Activated naive CD4-positive, alpha-beta T cell treated with anti-CD3 and anti-CD28 coated beads, Interleukin-2, amount 50 U/mL, for 72 hours (primary cell): ENCODE measurements around the gene SMARCA4. TPM values are rescaled to one million over a fixed set of nuclear protein-coding genes. Genes with fewer than 3 reads are reported as not detected.
A peak's percentile ranks its signal among the peaks of the same experiment; 100 is the strongest.

ENCODE experiments used
- ATAC-seq, 2 donors: fragments of 150-1000 bp; cut with Tn5 transposase; 2 replicates each; pipeline ENCODE4 v1.10.0; 2021; ENCODE audit warnings: mild to moderate bottlenecking in 2 of 2, moderate library complexity in 2 of 2
- DNase-seq, 2 donors: peaks; one replicate each; pipeline ENCODE4 v3.0.0; 2021 to 2022; ENCODE audit warnings: low spot score in 2 of 2
- H3K27ac Mint-ChIP-seq, 2 donors: one replicate each; pipeline ENCODE4 v1.8.0; 2022; ENCODE audit warnings: mild to moderate bottlenecking in 2 of 2, mixed read lengths in 2 of 2
- H3K36me3 Mint-ChIP-seq, 2 donors: one replicate each; pipeline ENCODE4 v1.8.0; 2022; ENCODE audit warnings: mixed read lengths in 2 of 2
- H3K9me3 Mint-ChIP-seq, 2 donors: one replicate each; pipeline ENCODE4 v1.8.0; 2022; ENCODE audit warnings: mixed read lengths in 2 of 2
- total RNA-seq, 2 donors: library from RNA; stranded (reverse); gene quantifications; one replicate each; pipeline ENCODE4 v1.2.3, GENCODE V29; 2022

The SMARCA4 gene
- total RNA-seq, 2 donors from 2014 or later: 86.8 to 99.4 TPM

DNA sequence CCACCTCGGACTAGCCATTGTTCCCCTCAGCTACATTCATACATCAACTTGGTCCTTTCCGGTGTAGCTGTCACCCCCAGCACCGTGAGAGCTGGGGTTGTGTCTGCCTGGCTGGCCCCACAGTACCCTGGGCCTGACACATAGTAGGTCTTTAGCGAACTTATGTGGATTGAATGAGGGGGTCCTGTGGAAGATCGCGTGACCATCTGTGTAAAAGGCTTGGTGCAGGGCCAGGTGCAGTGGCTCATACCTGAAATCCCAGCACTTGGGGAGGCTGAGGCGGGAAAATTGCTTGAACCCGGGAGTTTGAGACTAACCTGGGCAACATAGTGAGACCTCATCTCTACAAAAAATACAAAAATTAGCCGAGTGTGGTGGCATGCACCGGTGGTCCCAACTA lies 2.0 kb downstream of the SMARCA4 start:
- DNase-seq: no peak
- Mint-ChIP-seq H3K27ac (peak overlapping the region in 1 of 2 donors; percentile 25), H3K9me3 (no peaks in the 10 kb centered on the region), H3K36me3 (peaks cover 7 to 20% of the 10 kb centered on the region in 2 donors)
- ATAC-seq: no peak

DNA sequence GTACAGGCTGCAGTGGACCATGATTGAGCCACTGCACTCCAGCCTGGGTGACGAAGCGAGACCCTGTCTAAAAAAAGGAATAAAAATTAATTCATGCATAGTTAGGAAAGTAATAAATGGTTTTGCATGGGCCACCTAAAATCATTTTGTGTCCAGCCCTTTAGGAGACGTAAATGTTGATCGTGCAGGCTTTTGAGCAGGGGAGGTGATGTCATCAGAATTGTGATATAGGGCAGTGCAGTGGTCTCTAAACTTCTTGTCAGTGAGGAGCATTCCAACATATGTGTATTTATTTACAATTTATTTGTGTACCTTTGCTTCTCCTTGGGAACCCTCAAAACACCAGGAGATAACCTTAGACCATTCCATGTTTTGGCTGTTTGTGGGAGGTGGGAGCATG lies 3.0 kb downstream of the SMARCA4 start:
- H3K27ac Mint-ChIP-seq: peak overlapping the region; percentile 68 to 93
- ATAC-seq (no peak), DNase-seq (no peak)
- H3K9me3 Mint-ChIP-seq: no peaks in the 10 kb centered on the region
- H3K36me3 Mint-ChIP-seq: peaks cover 7 to 20% of the 10 kb centered on the region in 2 donors

DNA sequence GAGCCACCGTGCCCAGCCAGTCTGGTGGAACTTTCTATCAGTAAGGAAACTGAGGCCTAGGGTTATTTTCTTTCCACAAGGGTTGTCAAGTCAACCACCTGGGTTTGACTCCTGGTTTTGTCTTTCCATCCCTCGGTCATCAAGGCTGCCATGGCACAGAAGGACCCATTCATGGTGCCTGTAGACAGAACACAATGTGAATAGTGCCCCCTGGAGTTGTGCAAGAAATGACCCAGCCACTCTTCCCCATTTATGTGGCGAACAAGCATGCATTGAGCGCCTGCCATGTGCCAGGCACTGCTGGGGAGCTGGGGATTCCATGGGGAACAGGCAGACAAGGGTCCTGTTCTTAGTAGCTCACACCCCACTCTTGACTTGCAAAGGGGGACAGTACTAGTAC lies 4.1 kb downstream of the SMARCA4 start:
- peaks cover 7 to 16% of the 10 kb centered on the region in 2 donors for H3K36me3 Mint-ChIP-seq
- ATAC-seq (no peak), DNase-seq (no peak)
- no peak overlapping the region for H3K27ac Mint-ChIP-seq
- H3K9me3 Mint-ChIP-seq: no peaks in the 10 kb centered on the region

DNA sequence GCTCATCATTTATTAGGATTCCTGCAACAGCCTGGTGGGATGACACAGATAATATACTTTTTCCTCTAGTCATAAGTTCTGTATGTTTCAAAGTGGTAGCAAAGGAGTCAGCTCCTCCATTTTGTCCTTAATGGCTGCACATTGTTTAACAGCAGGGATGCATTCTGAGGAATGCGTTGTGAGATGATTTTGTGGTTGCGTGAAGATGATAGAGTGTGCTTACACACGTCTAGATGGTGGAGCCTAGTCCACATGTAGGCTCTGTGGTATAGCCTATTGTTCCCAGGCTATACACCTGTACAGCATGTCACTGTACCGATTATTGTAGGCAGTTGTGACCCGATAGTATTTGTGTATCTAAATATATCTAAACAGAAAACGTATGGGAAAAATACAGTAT lies 4.6 kb downstream of the SMARCA4 start:
- DNase-seq: no peak
- Mint-ChIP-seq H3K27ac (no peak overlapping the region), H3K36me3 (peaks cover 7 to 12% of the 10 kb centered on the region in 2 donors), H3K9me3 (no peaks in the 10 kb centered on the region)
- no peak for ATAC-seq

DNA sequence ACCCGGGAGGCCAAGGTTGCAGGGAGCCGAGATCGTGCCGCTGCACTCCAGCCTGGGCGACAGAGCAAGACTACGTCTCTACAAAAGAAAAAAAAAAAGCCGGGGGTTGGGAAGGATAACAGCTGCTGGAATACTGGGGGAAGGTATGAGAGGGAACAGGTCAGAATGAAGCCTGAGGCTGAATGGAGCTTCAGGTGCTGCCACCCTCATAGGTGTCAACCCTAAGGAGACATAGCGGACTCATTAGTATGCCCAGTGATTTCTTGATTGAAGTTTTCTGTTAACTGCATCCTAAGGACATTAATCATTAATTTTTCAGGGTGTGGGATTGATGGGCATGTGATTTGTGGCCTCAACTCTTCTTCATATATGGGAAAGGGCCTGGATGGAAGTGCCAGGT lies 6.0 kb downstream of the SMARCA4 start:
- ATAC-seq (no peak), DNase-seq (no peak)
- H3K27ac Mint-ChIP-seq: no peak overlapping the region
- H3K36me3 Mint-ChIP-seq: peaks cover 2 to 11% of the 10 kb centered on the region in 2 donors
- H3K9me3 Mint-ChIP-seq: no peaks in the 10 kb centered on the region

DNA sequence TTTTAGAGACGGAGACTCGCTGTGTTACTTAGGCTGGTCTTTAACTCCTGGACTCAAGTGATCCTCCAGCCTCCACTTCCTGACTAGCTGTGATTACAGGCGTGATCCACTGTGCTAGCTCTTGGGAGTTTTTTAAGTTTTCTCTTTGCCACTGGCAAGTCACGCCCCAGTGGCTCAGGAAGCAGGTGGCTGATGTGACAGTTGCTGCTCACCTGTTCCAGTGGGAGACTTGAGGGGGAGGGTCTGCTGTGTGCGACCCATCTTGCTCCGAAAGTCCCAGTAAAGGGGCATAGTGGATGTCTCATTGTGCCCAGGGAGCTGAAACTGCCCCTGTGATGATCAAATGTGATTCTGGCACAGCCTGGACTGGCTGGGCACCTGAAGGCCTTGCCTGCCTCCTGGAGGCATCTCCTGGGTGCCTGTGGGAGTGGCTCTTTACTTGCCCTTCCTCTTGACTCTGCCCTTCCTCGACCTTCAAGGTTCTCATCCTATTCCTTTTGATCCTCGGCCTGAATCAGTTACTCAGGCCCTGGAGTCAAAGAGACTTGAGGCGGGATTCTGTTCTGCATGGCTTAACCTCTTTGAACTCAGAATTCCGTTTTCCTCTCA lies 7.8 kb downstream of the SMARCA4 start:
- H3K9me3 Mint-ChIP-seq: no peaks in the 10 kb centered on the region
- ATAC-seq (no peak), DNase-seq (no peak)
- peak overlapping the region in 1 of 2 donors; percentile 81 for H3K27ac Mint-ChIP-seq
- peaks cover 0 to 5% of the 10 kb centered on the region in 2 donors for H3K36me3 Mint-ChIP-seq

DNA sequence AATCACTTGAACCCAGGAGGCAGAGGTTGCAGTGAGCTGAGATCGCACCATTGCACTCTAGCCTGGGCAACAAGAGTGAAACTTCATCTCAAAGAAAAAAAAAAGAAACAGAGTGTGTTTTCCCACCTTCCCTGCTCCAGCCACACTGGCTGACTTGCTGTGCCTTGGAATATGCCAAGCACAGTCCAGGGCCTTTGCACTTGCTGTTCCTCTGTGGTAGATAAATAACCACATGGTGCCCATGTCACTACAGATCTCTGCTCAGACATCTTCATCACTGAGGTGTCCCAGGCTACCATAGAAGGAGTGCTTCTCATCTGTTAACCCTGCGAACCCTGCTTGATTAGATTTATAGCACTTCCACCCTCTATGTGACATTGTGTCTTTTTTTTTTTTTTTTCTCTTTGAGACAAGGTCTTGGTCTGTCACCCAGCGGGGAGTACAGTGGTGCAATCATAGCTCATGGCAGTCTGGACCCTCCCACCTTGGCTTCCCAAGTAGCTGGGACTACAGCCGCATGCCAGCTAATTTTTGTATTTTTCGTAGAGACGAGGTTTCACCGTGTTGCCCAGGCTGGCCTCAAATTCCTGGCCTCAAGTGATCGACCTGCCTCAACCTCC lies 10.4 kb downstream of the SMARCA4 start:
- no peak for DNase-seq
- no peaks in the 10 kb centered on the region for H3K36me3 Mint-ChIP-seq
- H3K27ac Mint-ChIP-seq: no peak overlapping the region
- ATAC-seq: no peak
- H3K9me3 Mint-ChIP-seq: no peaks in the 10 kb centered on the region

DNA sequence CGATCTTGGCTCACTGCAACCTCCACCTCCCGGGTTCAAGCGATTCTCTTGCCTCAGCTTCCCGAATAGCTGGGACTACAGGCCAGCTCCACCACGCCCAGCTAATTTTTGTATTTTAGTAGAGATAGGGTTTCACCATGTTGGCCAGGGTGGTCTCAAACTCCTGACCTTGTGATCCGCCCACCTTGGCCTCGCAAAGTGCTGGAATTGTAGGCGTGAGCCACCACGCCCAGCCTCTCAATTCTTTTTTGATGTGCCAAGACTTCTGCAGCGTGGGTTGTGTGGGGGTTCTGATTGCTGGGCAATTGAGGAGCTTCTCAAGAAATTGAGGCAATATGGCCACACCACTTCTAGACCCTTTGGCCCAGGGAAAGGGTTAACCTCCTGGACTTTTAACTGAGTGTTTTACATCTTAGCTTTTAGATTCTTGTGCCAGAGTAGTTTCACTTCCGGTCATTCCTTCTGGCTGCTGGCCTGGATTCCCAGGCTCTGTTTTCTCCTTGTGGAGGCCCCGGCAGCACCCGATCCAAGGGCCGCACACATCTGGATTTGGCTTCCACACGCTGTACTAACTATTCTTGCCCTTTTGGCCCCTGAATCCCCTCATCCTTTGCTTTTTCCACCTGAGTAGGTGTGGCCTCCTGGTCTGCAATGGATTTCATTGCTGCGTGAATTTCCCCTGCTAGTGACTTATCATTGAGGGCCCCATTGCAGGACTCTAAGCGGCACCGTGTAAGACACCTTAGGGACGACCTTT lies 14.7 kb downstream of the SMARCA4 start:
- no peak for DNase-seq
- H3K36me3 Mint-ChIP-seq: no peaks in the 10 kb centered on the region
- no peak for ATAC-seq
- H3K27ac Mint-ChIP-seq: peak overlapping the region in 1 of 2 donors; percentile 5
- H3K9me3 Mint-ChIP-seq: no peaks in the 10 kb centered on the region

DNA sequence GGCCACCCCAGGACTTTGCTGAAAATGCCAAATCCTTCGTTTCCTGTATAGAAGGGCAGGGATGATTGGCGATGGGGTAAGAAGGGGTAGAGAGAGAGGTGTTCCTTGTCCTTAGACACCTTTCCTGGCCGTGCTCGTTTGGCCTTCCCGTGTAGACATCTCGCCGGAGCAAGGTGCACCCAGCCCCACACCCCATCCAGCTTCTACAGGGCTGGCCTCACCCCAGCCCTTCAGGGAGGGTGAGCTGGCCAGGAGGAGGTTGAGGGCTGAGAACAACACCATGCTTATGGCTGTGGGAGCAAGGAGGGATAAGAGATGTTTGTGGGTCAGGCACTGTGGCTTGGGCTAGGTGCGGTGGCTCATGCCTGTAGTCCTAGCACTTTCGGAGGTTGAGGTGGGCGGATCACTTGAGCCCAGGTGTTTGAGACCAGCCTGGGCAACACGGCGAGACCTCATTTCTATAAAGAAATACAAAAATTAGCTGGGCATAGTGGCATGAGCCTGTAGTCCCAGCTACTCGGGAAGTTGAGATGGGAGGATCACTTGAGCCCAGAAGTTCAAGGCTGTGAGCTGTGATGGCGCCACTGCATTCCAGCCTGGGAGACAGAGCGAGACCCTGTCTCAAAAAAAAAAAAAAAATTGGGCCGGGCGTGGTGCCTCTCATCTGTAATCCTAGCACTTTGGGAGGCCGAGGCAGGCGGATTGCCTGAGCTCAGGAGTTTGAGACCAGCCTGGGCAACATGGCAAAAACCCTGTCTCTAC lies 15.5 kb downstream of the SMARCA4 start:
- DNase-seq (no peak), ATAC-seq (no peak)
- Mint-ChIP-seq H3K27ac (peak overlapping the region in 1 of 2 donors; percentile 5), H3K36me3 (no peaks in the 10 kb centered on the region), H3K9me3 (no peaks in the 10 kb centered on the region)

DNA sequence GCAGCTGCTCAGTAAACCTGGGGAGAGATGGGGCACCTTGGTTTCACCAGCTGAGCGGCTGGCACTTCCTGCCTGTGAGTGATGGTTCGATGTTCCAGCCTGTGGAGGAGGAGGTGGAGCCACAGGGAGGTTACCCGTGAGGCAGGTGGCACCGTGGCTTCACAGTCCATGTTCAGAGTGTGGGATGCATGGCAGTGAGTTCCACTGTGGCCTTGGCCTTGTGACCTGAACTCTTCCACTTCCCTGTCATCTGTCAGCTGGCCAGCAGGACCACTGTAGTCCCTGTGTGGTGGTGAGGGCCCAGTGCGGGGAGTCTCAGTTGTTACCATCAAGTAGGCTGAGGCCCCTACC lies 16.9 kb downstream of the SMARCA4 start:
- Mint-ChIP-seq H3K27ac (peak overlapping the region in 1 of 2 donors; percentile 73), H3K9me3 (no peaks in the 10 kb centered on the region), H3K36me3 (no peaks in the 10 kb centered on the region)
- no peak for ATAC-seq
- no peak for DNase-seq

DNA sequence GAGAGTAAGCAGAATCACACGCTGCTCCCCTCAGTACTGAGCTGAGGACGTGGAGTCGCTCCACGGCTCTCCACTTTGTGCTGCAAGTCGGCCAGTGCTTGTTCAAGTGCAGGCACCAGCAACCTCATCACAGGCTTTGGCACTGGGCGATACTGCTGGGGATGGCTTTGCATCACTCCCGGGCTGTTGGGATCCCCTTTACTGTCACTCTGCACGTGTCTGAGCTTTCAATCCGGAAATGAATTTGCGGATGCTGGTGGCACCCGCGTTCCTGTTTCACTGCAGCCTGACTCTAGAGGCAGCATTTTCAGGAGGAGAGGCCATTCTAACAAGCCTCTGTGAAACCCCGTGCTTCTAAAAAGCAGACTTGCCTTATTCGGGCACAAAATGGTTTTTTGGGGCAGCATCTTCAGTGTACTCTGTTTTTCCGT lies 19.1 kb downstream of the SMARCA4 start:
- H3K27ac Mint-ChIP-seq: no peak overlapping the region
- ATAC-seq: peak; percentile 70 to 89
- H3K9me3 Mint-ChIP-seq: no peaks in the 10 kb centered on the region
- H3K36me3 Mint-ChIP-seq: no peaks in the 10 kb centered on the region
- DNase-seq: no peak

DNA sequence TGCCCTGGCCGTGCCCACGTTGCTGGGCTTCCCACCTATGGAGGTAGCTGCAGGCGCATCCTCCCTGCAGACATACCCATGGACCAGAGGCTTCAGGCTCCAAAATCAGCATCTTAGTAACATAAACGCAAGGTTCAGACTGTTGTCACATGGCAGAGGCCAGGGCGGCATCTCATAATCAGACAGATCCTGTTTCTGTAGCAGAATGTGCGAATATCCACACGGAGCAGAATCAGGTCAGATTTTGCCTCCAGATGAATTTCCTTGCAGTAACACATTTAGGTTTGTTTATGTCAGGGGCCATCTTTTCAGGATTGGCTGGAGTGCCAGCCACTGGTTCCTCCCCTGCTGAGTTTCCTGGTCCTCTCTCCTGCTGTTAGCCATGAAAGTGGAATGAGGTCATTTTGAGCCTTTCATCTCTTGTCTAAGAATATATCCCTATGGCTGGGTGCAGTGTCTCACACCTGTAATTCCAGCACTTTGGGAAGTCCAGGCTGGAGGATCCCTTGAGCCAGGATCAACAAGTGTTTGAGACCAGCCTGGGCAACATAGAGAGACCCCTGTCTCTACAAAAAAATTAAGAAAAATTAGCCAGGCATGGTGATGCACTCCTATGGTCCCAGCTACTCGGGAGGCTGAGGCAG lies 20.5 kb downstream of the SMARCA4 start:
- Mint-ChIP-seq H3K27ac (no peak overlapping the region), H3K9me3 (no peaks in the 10 kb centered on the region), H3K36me3 (no peaks in the 10 kb centered on the region)
- DNase-seq: no peak
- no peak for ATAC-seq

DNA sequence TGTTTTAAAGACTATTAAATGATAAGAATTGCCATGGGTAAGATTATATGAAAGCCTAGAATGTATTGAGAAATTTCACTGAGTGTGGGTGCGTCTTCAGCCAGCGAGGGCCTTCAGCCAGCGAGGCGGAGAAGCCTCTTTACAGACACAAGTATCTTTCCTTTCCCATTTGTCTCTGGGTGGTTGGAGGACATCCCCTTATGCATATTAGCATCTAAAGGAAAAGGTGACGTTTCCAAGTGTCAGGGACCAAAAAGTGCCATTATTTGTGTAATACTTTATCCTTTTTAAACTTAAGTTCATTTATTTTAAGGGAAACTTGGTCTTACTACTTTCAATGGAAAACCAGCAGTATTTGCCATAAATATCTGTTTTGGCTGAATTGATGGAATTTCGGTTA lies 22.2 kb downstream of the SMARCA4 start:
- ATAC-seq (no peak), DNase-seq (no peak)
- Mint-ChIP-seq H3K9me3 (no peaks in the 10 kb centered on the region), H3K27ac (no peak overlapping the region), H3K36me3 (no peaks in the 10 kb centered on the region)

DNA sequence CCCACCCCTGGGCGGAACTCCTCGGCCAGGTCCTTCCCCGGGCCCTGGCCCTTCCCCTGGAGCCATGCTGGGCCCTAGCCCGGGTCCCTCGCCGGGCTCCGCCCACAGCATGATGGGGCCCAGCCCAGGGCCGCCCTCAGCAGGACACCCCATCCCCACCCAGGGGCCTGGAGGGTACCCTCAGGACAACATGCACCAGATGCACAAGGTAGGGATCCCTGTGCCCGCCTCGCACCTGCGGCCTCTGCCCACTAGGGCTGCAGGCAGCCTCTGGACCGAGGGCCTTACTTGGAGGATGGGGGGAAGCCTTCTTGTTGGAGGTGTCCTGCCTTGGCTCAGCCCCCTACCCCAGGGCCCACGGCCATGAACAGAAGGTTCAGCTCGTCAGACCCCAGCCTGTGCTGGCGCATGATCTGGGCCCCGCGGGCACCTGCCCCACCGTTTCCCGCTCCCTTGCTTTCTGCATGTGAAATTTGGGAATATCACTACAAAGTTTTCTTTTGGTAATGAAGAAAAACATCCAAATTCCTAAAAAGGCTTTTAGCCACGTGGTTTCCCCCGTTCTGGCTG lies 23.4 kb downstream of the SMARCA4 start:
- Mint-ChIP-seq H3K27ac (peak overlapping the region in 1 of 2 donors; percentile 24), H3K36me3 (peaks cover 0 to 2% of the 10 kb centered on the region in 2 donors), H3K9me3 (no peaks in the 10 kb centered on the region)
- ATAC-seq: no peak
- DNase-seq: no peak

DNA sequence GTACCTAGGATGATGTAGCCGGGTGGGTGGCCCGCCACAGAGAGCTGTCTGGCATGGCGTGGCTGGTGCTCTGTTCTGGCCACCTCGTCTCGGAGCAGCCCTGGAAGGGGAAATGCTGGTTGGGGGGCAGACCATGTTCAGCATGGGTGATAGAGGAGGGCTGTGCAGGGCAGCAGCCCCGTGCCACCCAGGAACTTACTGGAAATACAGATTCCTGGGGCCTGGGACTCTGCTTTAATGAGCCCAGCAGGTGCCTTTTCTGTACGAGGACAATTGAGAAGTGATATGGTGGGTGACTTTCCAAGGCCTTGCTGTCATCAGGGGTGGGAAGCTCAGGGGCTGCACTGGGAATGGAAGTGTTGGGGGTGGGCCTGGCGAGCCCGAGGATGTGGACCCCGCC lies 24.7 kb downstream of the SMARCA4 start:
- no peak for ATAC-seq
- no peak for DNase-seq
- no peak overlapping the region for H3K27ac Mint-ChIP-seq
- H3K36me3 Mint-ChIP-seq: peaks cover 0 to 5% of the 10 kb centered on the region in 2 donors
- no peaks in the 10 kb centered on the region for H3K9me3 Mint-ChIP-seq
